SK-N-SH (cell line): ENCODE data around the gene RELN. TPM values are rescaled to one million over a fixed set of nuclear protein-coding genes. Genes with fewer than 3 reads are reported as not detected.

Experiments used
- CTCF ChIA-PET: fragments of 300-600, 350-600 bp; formaldehyde crosslinking; extraction: SDS; loops from one replicate; lab custom pipeline; 2021; lab: Yijun Ruan, JAX
- POLR2A ChIA-PET: fragments of 350-600 bp; sonication (Branson Sonifier 250); formaldehyde crosslinking; extraction: SDS; loops from one replicate; lab custom pipeline; 2020; ENCODE audit warnings: antibody characterized with exemption, inconsistent platforms; lab: Yijun Ruan, JAX
- DNase-seq: peaks from one replicate; pipeline ENCODE4 v3.0.0; 2012
- H2AFZ ChIP-seq: fragments of 200-600 bp; sonication (generic); 2 replicates; pipeline ENCODE4 v1.8.1; 2016; ENCODE audit warnings: antibody characterized with exemption, mild to moderate bottlenecking, low read depth
- H3F3A ChIP-seq: fragments of 200-600 bp; sonication (generic); replicated peaks from 2 replicates; pipeline ENCODE3; 2016; ENCODE audit warnings: antibody characterized with exemption, mild to moderate bottlenecking; ENCODE audit not compliant: insufficient read depth
- H3K27ac ChIP-seq, 2 experiments: fragments of 200-500 bp in 1 of 2; fragments of 200-600 bp in 1 of 2; sonication (Bioruptor generic) in 1 of 2; sonication (generic), shearing (Covaris generic) in 1 of 2; 2 replicates each; pipeline versions ENCODE4 v1.5.1 to v1.6.1; 2014 to 2016; ENCODE audit warnings: low read depth in 2 of 2, inconsistent platforms in 1 of 2, low read length in 1 of 2, mild to moderate bottlenecking in 1 of 2, mixed read lengths in 1 of 2
- H3K27me3 ChIP-seq: fragments of 200-600 bp; sonication (generic), shearing (Covaris generic); 2 replicates; pipeline ENCODE4 v1.6.1; 2016; ENCODE audit warnings: mixed run types; ENCODE audit not compliant: insufficient read depth
- H3K36me3 ChIP-seq, 2 experiments: fragments of 200-500 bp in 1 of 2; fragments of 200-600 bp in 1 of 2; sonication (Bioruptor generic) in 1 of 2; sonication (generic) in 1 of 2; replicated peaks in 1 of 2; 2 replicates each; pipeline versions ENCODE3 to v1.5.1; 2014 to 2016; ENCODE audit warnings: low read length in 1 of 2, mild to moderate bottlenecking in 1 of 2; ENCODE audit not compliant: insufficient read depth in 2 of 2, control insufficient read depth in 1 of 2
- H3K4me1 ChIP-seq, 2 experiments: fragments of 200-500 bp in 1 of 2; fragments of 200-600 bp in 1 of 2; sonication (Bioruptor generic) in 1 of 2; sonication (generic), shearing (Covaris generic) in 1 of 2; 2 replicates each; pipeline versions ENCODE4 v1.5.1 to v1.6.1; 2014 to 2016; ENCODE audit warnings: low read depth in 1 of 2, low read length in 1 of 2, mixed run types in 1 of 2; ENCODE audit not compliant: insufficient read depth in 2 of 2, control insufficient read depth in 1 of 2
- H3K4me2 ChIP-seq: fragments of 200-600 bp; sonication (generic), shearing (Covaris generic); 2 replicates; pipeline ENCODE4 v1.6.1; 2017; ENCODE audit warnings: mixed run types
- H3K4me3 ChIP-seq, 2 experiments: fragments of 200-500 bp in 1 of 2; fragments of 200-600 bp in 1 of 2; sonication (Bioruptor generic) in 1 of 2; sonication (generic), shearing (Covaris generic) in 1 of 2; 2 replicates each; pipeline versions ENCODE4 v1.5.1 to v1.8.1; 2014 to 2016; ENCODE audit warnings: low read depth in 2 of 2, inconsistent platforms in 1 of 2, low read length in 1 of 2, mild to moderate bottlenecking in 1 of 2, mixed read lengths in 1 of 2, moderate library complexity in 1 of 2
- H3K79me2 ChIP-seq: fragments of 200-600 bp; sonication (generic); 2 replicates; pipeline ENCODE4 v1.8.1; 2017; ENCODE audit warnings: mild to moderate bottlenecking; ENCODE audit not compliant: insufficient read depth
- H3K9ac ChIP-seq: fragments of 200-600 bp; sonication (generic); 2 replicates; pipeline ENCODE4 v1.6.1; 2017; ENCODE audit warnings: mixed run types
- H3K9me2 ChIP-seq: fragments of 200-600 bp; sonication (generic); 2 replicates; pipeline ENCODE4 v1.6.1; 2017; ENCODE audit warnings: mixed run types
- H3K9me3 ChIP-seq: fragments of 200-600 bp; sonication (generic); 2 replicates; pipeline ENCODE4 v1.6.1; 2017; ENCODE audit warnings: mixed run types, mild to moderate bottlenecking, moderate library complexity
- H4K20me1 ChIP-seq: fragments of 200-600 bp; sonication (generic); 2 replicates; pipeline ENCODE4 v1.6.1; 2017; ENCODE audit warnings: mild to moderate bottlenecking, mixed run types; ENCODE audit not compliant: insufficient read depth
- EP300 ChIP-seq, 2 experiments: IDR thresholded peaks; 2 replicates each; pipeline versions ENCODE4 v1.4.0 to v1.6.1; 2012; ENCODE audit warnings: borderline replicate concordance in 1 of 2, low read depth in 1 of 2, low read length in 1 of 2
- FOXJ3 ChIP-seq: sonication (generic); formaldehyde crosslinking; IDR thresholded peaks from 2 replicates; pipeline ENCODE4 v1.5.1; 2020; ENCODE audit warnings: mild to moderate bottlenecking, missing genetic modification reagents
- GABPA ChIP-seq: IDR thresholded peaks from 2 replicates; pipeline ENCODE4 v1.4.0; 2012; ENCODE audit warnings: low read depth, mild to moderate bottlenecking
- MXI1 ChIP-seq: IDR thresholded peaks from 2 replicates; pipeline ENCODE4 v1.6.1; 2012; ENCODE audit warnings: mild to moderate bottlenecking, low read depth, low read length, improper control_type of control experiment
- RCOR1 ChIP-seq: fragments of 150-350 bp; IDR thresholded peaks from 2 replicates; pipeline ENCODE4 v1.6.1; 2017; ENCODE audit warnings: antibody characterized with exemption, low read length
- RXRA ChIP-seq: IDR thresholded peaks from 2 replicates; pipeline ENCODE4 v1.4.0; 2012; ENCODE audit warnings: low read depth, mild to moderate bottlenecking, borderline replicate concordance
- TEAD4 ChIP-seq: IDR thresholded peaks from 2 replicates; pipeline ENCODE4 v1.4.0; 2012; ENCODE audit warnings: mild to moderate bottlenecking, borderline replicate concordance; ENCODE audit not compliant: insufficient read depth
- WGBS: methylation state at CpG from one replicate; pipeline ENCODE4 v1.1.6; 2017; ENCODE audit warnings: low lambda C conversion rate; 5-methylcytosine and 5-hydroxymethylcytosine counted together
- polyA plus RNA-seq, 3 experiments: library from polyadenylated mRNA; depleted of rRNA; stranded (reverse); fragments of >200 nt; gene quantifications; 2 replicates each; pipeline ENCODE4 v1.2.3, GENCODE V29; 2012
- TF ChIP-seq, protein P1 (sequence below): fragments of 200-600 bp; sonication (generic); IDR thresholded peaks from 2 replicates; pipeline ENCODE4 v1.6.1; 2017; ENCODE audit warnings: antibody characterized with exemption, mild to moderate bottlenecking, moderate library complexity
- TF ChIP-seq, protein P2 (sequence below): IDR thresholded peaks from 2 replicates; pipeline ENCODE4; 2012

RELN gene
- polyA plus RNA-seq, 1 of the 3 experiments (the other 2 are of a cell fraction) = 0.02 TPM

DNA sequence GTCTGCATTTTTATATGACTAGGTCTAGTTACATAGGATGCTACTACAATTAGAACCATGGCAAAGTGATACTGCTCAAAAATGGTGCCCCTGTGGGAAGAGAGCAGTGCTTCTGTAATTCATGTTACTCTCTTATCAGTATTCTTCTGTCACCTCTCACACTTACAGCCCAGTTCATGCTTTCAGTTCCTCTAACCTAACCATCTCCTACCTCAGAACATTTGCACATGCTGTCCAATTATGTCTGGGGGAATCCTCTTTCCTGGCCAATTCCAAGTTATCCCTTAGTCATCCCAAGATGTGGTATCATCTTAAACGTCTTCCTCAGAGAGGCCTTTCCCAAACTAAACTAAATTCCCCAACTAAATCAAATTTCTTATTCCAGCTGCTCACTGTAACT lies 190.2 kb downstream of the RELN start:
- POLR2A ChIA-PET = no interaction called here

DNA sequence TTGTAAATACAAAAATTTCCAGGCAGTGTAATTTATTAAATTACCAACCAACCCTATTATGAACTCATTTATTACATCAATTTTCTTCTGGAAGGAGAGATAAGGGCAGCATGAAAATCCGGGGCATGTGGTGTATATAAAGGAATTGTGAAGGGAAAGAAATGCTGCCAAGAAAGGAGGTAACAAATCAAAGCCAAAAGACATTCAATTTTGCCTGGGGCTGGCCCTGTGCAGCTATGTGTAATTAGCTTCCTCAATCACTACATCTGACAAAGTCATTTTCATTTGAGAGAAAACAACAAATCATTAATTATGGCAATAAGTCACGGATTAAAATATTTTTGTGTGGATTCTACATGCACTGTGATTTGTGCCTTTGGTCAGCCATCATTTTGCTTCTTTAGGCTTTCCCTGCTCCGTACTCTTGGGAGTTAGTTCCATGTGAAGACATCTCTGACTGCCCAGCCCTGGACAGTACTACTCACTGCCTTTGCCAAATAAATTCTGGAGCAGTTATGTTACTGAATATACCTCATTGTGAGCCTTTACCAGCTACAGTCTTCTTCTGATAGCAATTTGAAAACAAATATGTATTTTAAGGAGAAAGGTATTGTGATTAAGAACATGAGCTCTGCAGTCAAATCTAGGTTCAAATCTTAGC lies 191.7 kb downstream of the RELN start:
- Histone ChIP-seq H3K4me2 (no peak overlapping the region), H3F3A (no peaks in the 10 kb centered on the region), H3K27me3 (no peaks in the 10 kb centered on the region), H3K9ac (no peak overlapping the region), H3K79me2 (no peaks in the 10 kb centered on the region), H3K27ac (no peak overlapping the region; a peak in 1 of 4 replicates), H3K36me3 (no peaks in the 10 kb centered on the region), H4K20me1 (no peaks in the 10 kb centered on the region), H3K4me3 (no peak overlapping the region), H3K4me1 (peaks cover 0 to 5% of the 10 kb centered on the region in 2 experiments; a peak in 2 of 4 replicates), H2AFZ (no peak overlapping the region), H3K9me3 (no peaks in the 10 kb centered on the region), H3K9me2 (no peaks in the 10 kb centered on the region)
- CTCF ChIA-PET = interaction anchor here (0.8 to 1.3 kb wide), 2 partner anchors 9 to 21 kb away, joined by 3 read pairs; no protein-coding TSS in a partner anchor
- TF ChIP-seq TEAD4 (no peak), GABPA (no peak), MXI1 (no peak), EP300 (IDR thresholded peaks at IDR 0.05; ENCODE audit: borderline replicate concordance in 1 of 2, low read depth in 1 of 2, low read length in 1 of 2) (peak in 1 of 2 experiments; percentile 58; a peak in 2 of 4 replicates), RCOR1 (peak; percentile 72; the same call in 1 of the 2 replicates), FOXJ3 (CRISPR knock-in tag) (no peak), RXRA (no peak)
- TF ChIP-seq, protein P1, sequence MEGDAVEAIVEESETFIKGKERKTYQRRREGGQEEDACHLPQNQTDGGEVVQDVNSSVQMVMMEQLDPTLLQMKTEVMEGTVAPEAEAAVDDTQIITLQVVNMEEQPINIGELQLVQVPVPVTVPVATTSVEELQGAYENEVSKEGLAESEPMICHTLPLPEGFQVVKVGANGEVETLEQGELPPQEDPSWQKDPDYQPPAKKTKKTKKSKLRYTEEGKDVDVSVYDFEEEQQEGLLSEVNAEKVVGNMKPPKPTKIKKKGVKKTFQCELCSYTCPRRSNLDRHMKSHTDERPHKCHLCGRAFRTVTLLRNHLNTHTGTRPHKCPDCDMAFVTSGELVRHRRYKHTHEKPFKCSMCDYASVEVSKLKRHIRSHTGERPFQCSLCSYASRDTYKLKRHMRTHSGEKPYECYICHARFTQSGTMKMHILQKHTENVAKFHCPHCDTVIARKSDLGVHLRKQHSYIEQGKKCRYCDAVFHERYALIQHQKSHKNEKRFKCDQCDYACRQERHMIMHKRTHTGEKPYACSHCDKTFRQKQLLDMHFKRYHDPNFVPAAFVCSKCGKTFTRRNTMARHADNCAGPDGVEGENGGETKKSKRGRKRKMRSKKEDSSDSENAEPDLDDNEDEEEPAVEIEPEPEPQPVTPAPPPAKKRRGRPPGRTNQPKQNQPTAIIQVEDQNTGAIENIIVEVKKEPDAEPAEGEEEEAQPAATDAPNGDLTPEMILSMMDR = no peak
- TF ChIP-seq, protein P2, sequence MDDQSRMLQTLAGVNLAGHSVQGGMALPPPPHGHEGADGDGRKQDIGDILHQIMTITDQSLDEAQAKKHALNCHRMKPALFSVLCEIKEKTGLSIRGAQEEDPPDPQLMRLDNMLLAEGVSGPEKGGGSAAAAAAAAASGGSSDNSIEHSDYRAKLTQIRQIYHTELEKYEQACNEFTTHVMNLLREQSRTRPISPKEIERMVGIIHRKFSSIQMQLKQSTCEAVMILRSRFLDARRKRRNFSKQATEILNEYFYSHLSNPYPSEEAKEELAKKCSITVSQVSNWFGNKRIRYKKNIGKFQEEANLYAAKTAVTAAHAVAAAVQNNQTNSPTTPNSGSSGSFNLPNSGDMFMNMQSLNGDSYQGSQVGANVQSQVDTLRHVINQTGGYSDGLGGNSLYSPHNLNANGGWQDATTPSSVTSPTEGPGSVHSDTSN = no peak
- WGBS = 22% methylated on average over 3 of the region's 3 CpGs
- DNase-seq = no peak
- POLR2A ChIA-PET = no interaction called here

More for the DNA sequence above, 190.2 kb downstream of the RELN start:
- Histone ChIP-seq H3K79me2 (no peaks in the 10 kb centered on the region), H3K36me3 (no peaks in the 10 kb centered on the region), H3K4me1 (peaks cover 0 to 5% of the 10 kb centered on the region in 2 experiments; a peak in 2 of 4 replicates), H3F3A (no peaks in the 10 kb centered on the region), H3K9ac (no peak overlapping the region), H3K4me3 (no peak overlapping the region), H3K9me3 (no peaks in the 10 kb centered on the region), H3K4me2 (no peak overlapping the region), H3K9me2 (no peaks in the 10 kb centered on the region), H4K20me1 (no peaks in the 10 kb centered on the region), H3K27ac (no peak overlapping the region), H3K27me3 (no peaks in the 10 kb centered on the region), H2AFZ (no peak overlapping the region; the same call in 1 of the 2 replicates)
- WGBS = 16% methylated on average over 1 of the region's 1 CpG
- no peak for TF ChIP-seq TEAD4
- TF ChIP-seq MXI1 = no peak
- CTCF ChIA-PET = no interaction called here
- DNase-seq = no peak
